ENCODE data around the gene TSC22D1.

GRCh38 chr13:44426461-44426860 lies 149.7 kb downstream of the TSC22D1 start:
- TF ChIP-seq, protein P1, sequence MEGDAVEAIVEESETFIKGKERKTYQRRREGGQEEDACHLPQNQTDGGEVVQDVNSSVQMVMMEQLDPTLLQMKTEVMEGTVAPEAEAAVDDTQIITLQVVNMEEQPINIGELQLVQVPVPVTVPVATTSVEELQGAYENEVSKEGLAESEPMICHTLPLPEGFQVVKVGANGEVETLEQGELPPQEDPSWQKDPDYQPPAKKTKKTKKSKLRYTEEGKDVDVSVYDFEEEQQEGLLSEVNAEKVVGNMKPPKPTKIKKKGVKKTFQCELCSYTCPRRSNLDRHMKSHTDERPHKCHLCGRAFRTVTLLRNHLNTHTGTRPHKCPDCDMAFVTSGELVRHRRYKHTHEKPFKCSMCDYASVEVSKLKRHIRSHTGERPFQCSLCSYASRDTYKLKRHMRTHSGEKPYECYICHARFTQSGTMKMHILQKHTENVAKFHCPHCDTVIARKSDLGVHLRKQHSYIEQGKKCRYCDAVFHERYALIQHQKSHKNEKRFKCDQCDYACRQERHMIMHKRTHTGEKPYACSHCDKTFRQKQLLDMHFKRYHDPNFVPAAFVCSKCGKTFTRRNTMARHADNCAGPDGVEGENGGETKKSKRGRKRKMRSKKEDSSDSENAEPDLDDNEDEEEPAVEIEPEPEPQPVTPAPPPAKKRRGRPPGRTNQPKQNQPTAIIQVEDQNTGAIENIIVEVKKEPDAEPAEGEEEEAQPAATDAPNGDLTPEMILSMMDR (IDR thresholded peaks at IDR 0.05; ENCODE audit: low read depth, low read length, missing input control): no peak
- no peak for TF ChIP-seq YY1 (IDR thresholded peaks at IDR 0.05)
- TF ChIP-seq MAX (IDR thresholded peaks at IDR 0.05): no peak
- no peak for TF ChIP-seq HNF4G (IDR thresholded peaks at IDR 0.05)
- no peak for TF ChIP-seq RAD21 (IDR thresholded peaks at IDR 0.05)
- no peak for TF ChIP-seq TAF1 (conservative IDR thresholded peaks at IDR 0.05)
- no peak for TF ChIP-seq NR2F2 (IDR thresholded peaks at IDR 0.05)
- TF ChIP-seq, protein P2, sequence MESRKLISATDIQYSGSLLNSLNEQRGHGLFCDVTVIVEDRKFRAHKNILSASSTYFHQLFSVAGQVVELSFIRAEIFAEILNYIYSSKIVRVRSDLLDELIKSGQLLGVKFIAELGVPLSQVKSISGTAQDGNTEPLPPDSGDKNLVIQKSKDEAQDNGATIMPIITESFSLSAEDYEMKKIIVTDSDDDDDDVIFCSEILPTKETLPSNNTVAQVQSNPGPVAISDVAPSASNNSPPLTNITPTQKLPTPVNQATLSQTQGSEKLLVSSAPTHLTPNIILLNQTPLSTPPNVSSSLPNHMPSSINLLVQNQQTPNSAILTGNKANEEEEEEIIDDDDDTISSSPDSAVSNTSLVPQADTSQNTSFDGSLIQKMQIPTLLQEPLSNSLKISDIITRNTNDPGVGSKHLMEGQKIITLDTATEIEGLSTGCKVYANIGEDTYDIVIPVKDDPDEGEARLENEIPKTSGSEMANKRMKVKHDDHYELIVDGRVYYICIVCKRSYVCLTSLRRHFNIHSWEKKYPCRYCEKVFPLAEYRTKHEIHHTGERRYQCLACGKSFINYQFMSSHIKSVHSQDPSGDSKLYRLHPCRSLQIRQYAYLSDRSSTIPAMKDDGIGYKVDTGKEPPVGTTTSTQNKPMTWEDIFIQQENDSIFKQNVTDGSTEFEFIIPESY (IDR thresholded peaks at IDR 0.05): no peak
- TF ChIP-seq FOXA1 (IDR thresholded peaks at IDR 0.05): no peak
- no peak for TF ChIP-seq SP1 (IDR thresholded peaks at IDR 0.05)
